ENCODE data around the gene DENND1C. TPM values are rescaled to one million over a fixed set of nuclear protein-coding genes. Genes with fewer than 3 reads are reported as not detected.

The DENND1C gene
- total and polyA plus RNA-seq, 9 of the 15 experiments (the other 6 are each of a cell fraction or from before 2014, with no cell fraction given), result 0.03 to 1.2 (median 0.32) TPM; not detected in 1

DNA sequence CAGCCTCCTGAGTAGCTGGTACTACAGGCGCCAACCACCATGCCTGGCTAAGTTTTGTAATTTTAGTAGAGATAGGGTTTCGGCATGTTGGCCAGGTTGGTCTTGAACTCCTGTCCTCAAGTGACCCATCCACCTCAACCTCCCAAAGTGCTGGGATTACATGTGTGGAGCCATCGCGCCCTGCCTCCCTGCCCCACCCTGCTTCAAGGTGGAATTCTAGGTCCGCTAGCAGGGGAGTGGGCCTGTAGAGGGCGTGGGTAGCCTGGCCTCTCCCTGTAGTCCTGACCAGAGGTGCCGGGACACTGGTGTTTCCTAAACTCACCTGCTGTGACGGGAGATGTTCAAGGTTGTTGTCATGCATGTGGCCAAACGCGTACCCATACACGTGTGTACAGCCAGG lies 48.4 kb downstream of the DENND1C start:
- no peak overlapping the region for H3K9ac ChIP-seq (ENCODE audit: insufficient read depth in 1 of 2, low read depth in 2 of 2, low read length in 2 of 2)
- H3K79me2 ChIP-seq (ENCODE audit: control insufficient read depth, insufficient read depth, low read length), result peaks cover 11% of the 10 kb centered on the region
- no peaks in the 10 kb centered on the region for H3K27me3 ChIP-seq (ENCODE audit: control insufficient read depth in 2 of 2, insufficient read depth in 2 of 2, low read length in 2 of 2)
- in situ Hi-C loops (cut with MboI), result no loop called here
- H3K27ac ChIP-seq (ENCODE audit: extremely low read depth, low read depth, low read length), result no peak overlapping the region
- no peak overlapping the region for H3K4me2 ChIP-seq (ENCODE audit: insufficient read depth, low read length)
- H3K4me1 ChIP-seq (replicated peaks in 1 of 2; ENCODE audit: control insufficient read depth in 2 of 2, insufficient read depth in 2 of 2, low read length in 2 of 2), result peaks cover 0 to 13% of the 10 kb centered on the region in 2 experiments; a peak in 1 of 5 replicates
- CTCF ChIA-PET (ENCODE audit: low intra/inter-chr PET ratio), result interaction anchor here (0.7 kb wide), 1 partner anchor 93 kb away, joined by 3 read pairs; no protein-coding TSS in a partner anchor
- POLR2A ChIA-PET, result no interaction called here
- DNase-seq (ENCODE audit: extremely low read depth in 1 of 4, low spot score in 3 of 4) (no peak), FAIRE-seq (no peak), ATAC-seq (no peak)
- 82% methylated on average over 8 of the region's 11 CpGs for WGBS (ENCODE audit: insufficient coverage, low coverage, missing lambda C conversion rate)
- no peak overlapping the region for H2AFZ ChIP-seq (ENCODE audit: low read depth, low read length)
- peaks cover 4% of the 10 kb centered on the region for H3K9me1 ChIP-seq (ENCODE audit: control insufficient read depth, insufficient read depth, low read length)
- BruUV-seq (replicated peaks), result no TSS peak
- TF ChIP-seq POLR2AphosphoS2 (IDR thresholded peaks at IDR 0.05; ENCODE audit: low read length) (no peak), CCNT2 (IDR thresholded peaks at IDR 0.05; ENCODE audit: borderline replicate concordance, extremely low read depth, insufficient read length, low read depth, low read length) (no peak), HNRNPUL1 (IDR thresholded peaks at IDR 0.05; ENCODE audit: low read length) (no peak), USF1 (CRISPR knock-in tag; IDR thresholded peaks at IDR 0.05) (no peak), MECOM (CRISPR knock-in tag; IDR thresholded peaks at IDR 0.05) (no peak), FOXJ3 (CRISPR knock-in tag; IDR thresholded peaks at IDR 0.05) (no peak)
- TF ChIP-seq, protein P1, sequence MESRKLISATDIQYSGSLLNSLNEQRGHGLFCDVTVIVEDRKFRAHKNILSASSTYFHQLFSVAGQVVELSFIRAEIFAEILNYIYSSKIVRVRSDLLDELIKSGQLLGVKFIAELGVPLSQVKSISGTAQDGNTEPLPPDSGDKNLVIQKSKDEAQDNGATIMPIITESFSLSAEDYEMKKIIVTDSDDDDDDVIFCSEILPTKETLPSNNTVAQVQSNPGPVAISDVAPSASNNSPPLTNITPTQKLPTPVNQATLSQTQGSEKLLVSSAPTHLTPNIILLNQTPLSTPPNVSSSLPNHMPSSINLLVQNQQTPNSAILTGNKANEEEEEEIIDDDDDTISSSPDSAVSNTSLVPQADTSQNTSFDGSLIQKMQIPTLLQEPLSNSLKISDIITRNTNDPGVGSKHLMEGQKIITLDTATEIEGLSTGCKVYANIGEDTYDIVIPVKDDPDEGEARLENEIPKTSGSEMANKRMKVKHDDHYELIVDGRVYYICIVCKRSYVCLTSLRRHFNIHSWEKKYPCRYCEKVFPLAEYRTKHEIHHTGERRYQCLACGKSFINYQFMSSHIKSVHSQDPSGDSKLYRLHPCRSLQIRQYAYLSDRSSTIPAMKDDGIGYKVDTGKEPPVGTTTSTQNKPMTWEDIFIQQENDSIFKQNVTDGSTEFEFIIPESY (CRISPR knock-in tag; IDR thresholded peaks at IDR 0.05), result peak; percentile 57; the same call in 1 of the 2 replicates
- no peaks in the 10 kb centered on the region for H3K9me3 ChIP-seq (replicated peaks; ENCODE audit: control insufficient read depth, insufficient read depth, low read depth, low read length)
- H4K20me1 ChIP-seq (replicated peaks; ENCODE audit: control insufficient read depth, insufficient read depth, low read length), result no peaks in the 10 kb centered on the region
- H3K4me3 ChIP-seq, result no peak overlapping the region
- peaks cover 3% of the 10 kb centered on the region; the same call in 2 of the 3 replicates for H3K36me3 ChIP-seq (ENCODE audit: control insufficient read depth, insufficient read depth, low read length)
- intact Hi-C loops (cut with micrococcal nuclease), result no loop called here

Data from K562 (cell line).